H9 (cell line): ENCODE measurements around the gene BTBD7. TPM values are rescaled to one million over a fixed set of nuclear protein-coding genes. Genes with fewer than 3 reads are reported as not detected.

Experiments used
- DNase-seq: peaks from one replicate; pipeline ENCODE4 v3.0.0-alpha.2; 2017
- H2AFZ ChIP-seq: one replicate; pipeline ENCODE4 v1.6.1; 2013; ENCODE audit warnings: mild to moderate bottlenecking, low read length, control low read depth, moderate library complexity
- H2AK5ac ChIP-seq: 2 replicates; pipeline ENCODE4 v1.6.1; 2013; ENCODE audit warnings: low read length, control low read depth, mixed read lengths; ENCODE audit not compliant: insufficient read length
- H2BK120ac ChIP-seq: one replicate; pipeline ENCODE4 v1.6.1; 2013; ENCODE audit warnings: low read depth, mild to moderate bottlenecking, low read length, control low read depth, inconsistent platforms; ENCODE audit not compliant: poor library complexity, severe bottlenecking
- H2BK12ac ChIP-seq: 2 replicates; pipeline ENCODE4 v1.6.1; 2013; ENCODE audit warnings: low read length, control low read depth, mixed read lengths, low read depth; ENCODE audit not compliant: insufficient read length
- H2BK15ac ChIP-seq: 2 replicates; pipeline ENCODE4 v1.6.1; 2013; ENCODE audit warnings: low read depth, low read length, control low read depth
- H2BK20ac ChIP-seq: one replicate; pipeline ENCODE4 v1.6.1; 2013; ENCODE audit warnings: low read depth, mild to moderate bottlenecking, low read length, control low read depth, inconsistent platforms; ENCODE audit not compliant: poor library complexity, severe bottlenecking
- H2BK5ac ChIP-seq: 2 replicates; pipeline ENCODE4 v1.6.1; 2013; ENCODE audit warnings: low read length, control low read depth, mixed read lengths; ENCODE audit not compliant: insufficient read length
- H3K14ac ChIP-seq: 2 replicates; pipeline ENCODE4 v1.6.1; 2013; ENCODE audit warnings: low read length, control low read depth; ENCODE audit not compliant: insufficient read depth
- H3K18ac ChIP-seq: 2 replicates; pipeline ENCODE4 v1.6.1; 2013; ENCODE audit warnings: low read depth, mild to moderate bottlenecking, mixed read lengths, low read length, control low read depth; ENCODE audit not compliant: insufficient read length
- H3K23ac ChIP-seq: 2 replicates; pipeline ENCODE4 v1.6.1; 2013; ENCODE audit warnings: low read length, control low read depth, mixed read lengths, low read depth; ENCODE audit not compliant: insufficient read length
- H3K23me2 ChIP-seq: 2 replicates; pipeline ENCODE4 v1.6.1; 2013; ENCODE audit warnings: low read depth, mild to moderate bottlenecking, mixed read lengths, low read length, control low read depth; ENCODE audit not compliant: insufficient read length, poor library complexity, severe bottlenecking
- H3K27ac ChIP-seq: 2 replicates; pipeline ENCODE4 v1.5.1; 2013; ENCODE audit warnings: low read length, control low read depth, mixed read lengths, low read depth; ENCODE audit not compliant: insufficient read length
- H3K27me3 ChIP-seq: 2 replicates; pipeline ENCODE4 v1.6.1; 2013; ENCODE audit warnings: low read length, control low read depth, inconsistent platforms; ENCODE audit not compliant: insufficient read depth
- H3K4ac ChIP-seq: 2 replicates; pipeline ENCODE4 v1.6.1; 2013; ENCODE audit warnings: low read depth, mild to moderate bottlenecking, control low read depth, inconsistent platforms, low read length, moderate library complexity
- H3K4me1 ChIP-seq: 2 replicates; pipeline ENCODE4 v1.6.1; 2013; ENCODE audit warnings: low read length, control low read depth, inconsistent platforms; ENCODE audit not compliant: insufficient read depth
- H3K4me2 ChIP-seq: 2 replicates; pipeline ENCODE4 v1.6.1; 2013; ENCODE audit warnings: low read length, control low read depth, mixed read lengths; ENCODE audit not compliant: insufficient read length, insufficient read depth
- H3K56ac ChIP-seq: 2 replicates; pipeline ENCODE4 v1.6.1; 2013; ENCODE audit warnings: low read depth, mild to moderate bottlenecking, mixed read lengths, low read length, control low read depth; ENCODE audit not compliant: insufficient read length
- H3K79me1 ChIP-seq: 2 replicates; pipeline ENCODE4 v1.6.1; 2013; ENCODE audit warnings: low read depth, mild to moderate bottlenecking, moderate library complexity, low read length, control low read depth, inconsistent platforms; ENCODE audit not compliant: insufficient read depth, poor library complexity, severe bottlenecking
- H3K79me2 ChIP-seq: 2 replicates; pipeline ENCODE4 v1.6.1; 2013; ENCODE audit warnings: low read length, control low read depth, inconsistent platforms; ENCODE audit not compliant: insufficient read depth
- H3K9ac ChIP-seq: 2 replicates; pipeline ENCODE4 v1.6.1; 2013; ENCODE audit warnings: low read length, control low read depth, mixed read lengths; ENCODE audit not compliant: insufficient read length; ENCODE audit errors: extremely low read depth
- H3K9me3 ChIP-seq: one replicate; pipeline ENCODE4 v1.6.1; 2013; ENCODE audit warnings: low read depth, low read length, inconsistent platforms; ENCODE audit not compliant: control insufficient read depth
- H3T11ph ChIP-seq: one replicate; pipeline ENCODE4 v1.6.1; 2013; ENCODE audit warnings: mild to moderate bottlenecking, low read length, control low read depth, inconsistent platforms
- H4K20me1 ChIP-seq: one replicate; pipeline ENCODE4 v1.6.1; 2013; ENCODE audit not compliant: control insufficient read depth, insufficient read length, insufficient read depth
- H4K5ac ChIP-seq: 2 replicates; pipeline ENCODE4 v1.6.1; 2013; ENCODE audit warnings: low read depth, mild to moderate bottlenecking, mixed read lengths, low read length, control low read depth; ENCODE audit not compliant: insufficient read length
- H4K8ac ChIP-seq: replicated peaks from 2 replicates; pipeline ENCODE4 v1.6.1; 2013; ENCODE audit warnings: low read length, control low read depth, mixed read lengths, low read depth; ENCODE audit not compliant: insufficient read length
- H4K91ac ChIP-seq: 2 replicates; pipeline ENCODE4 v1.6.1; 2013; ENCODE audit warnings: low read depth, mild to moderate bottlenecking, moderate library complexity, mixed read lengths, low read length, control low read depth; ENCODE audit not compliant: insufficient read length
- H3K27ac Mint-ChIP-seq, 3 experiments: 2 replicates in 2 of 3; 3 replicates in 1 of 3; pipeline ENCODE4 v1.8.0; 2020 to 2021; ENCODE audit warnings: mixed read lengths in 3 of 3, mild to moderate bottlenecking in 1 of 3, moderate library complexity in 1 of 3
- H3K27me3 Mint-ChIP-seq: 2 replicates; pipeline ENCODE4 v1.8.0; 2021; ENCODE audit warnings: low read depth, mild to moderate bottlenecking, moderate library complexity, mixed read lengths
- H3K36me3 Mint-ChIP-seq, 3 experiments: 2 replicates in 2 of 3; 3 replicates in 1 of 3; pipeline ENCODE4 v1.8.0; 2020 to 2021; ENCODE audit warnings: low read depth in 3 of 3, mixed read lengths in 3 of 3; ENCODE audit not compliant: insufficient read depth in 1 of 3
- H3K4me1 Mint-ChIP-seq, 2 experiments: 2 replicates each; pipeline ENCODE4 v1.8.0; 2020; ENCODE audit warnings: mixed read lengths in 2 of 2
- H3K4me3 Mint-ChIP-seq, 2 experiments: 2 replicates in 1 of 2; 3 replicates in 1 of 2; pipeline ENCODE4 v1.8.0; 2020 to 2021; ENCODE audit warnings: mild to moderate bottlenecking in 2 of 2, mixed read lengths in 2 of 2, moderate library complexity in 1 of 2
- H3K9me3 Mint-ChIP-seq, 2 experiments: 2 replicates in 1 of 2; 3 replicates in 1 of 2; pipeline ENCODE4 v1.8.0; 2020; ENCODE audit warnings: mild to moderate bottlenecking in 2 of 2, mixed read lengths in 2 of 2, moderate library complexity in 1 of 2
- WGBS: extraction: QIAGEN DNeasy Blood & Tissue Kit; methylation state at CpG from one replicate; pipeline ENCODE4 v1.1.7; 2013; ENCODE audit warnings: missing lambda C conversion rate, low lambda C conversion rate, mixed read lengths; ENCODE audit not compliant: insufficient read length; ENCODE audit errors: extremely low coverage; 5-methylcytosine and 5-hydroxymethylcytosine counted together
- total RNA-seq: library from RNA; stranded (reverse); gene quantifications from 2 replicates; pipeline ENCODE4 v1.2.1, GENCODE V29; 2021
- TF ChIP-seq, protein P1 (sequence below): fragments of 200-600 bp; sonication (generic); conservative IDR thresholded peaks from 3 replicates; pipeline ENCODE4 v1.8.0; 2021; ENCODE audit warnings: antibody characterized with exemption, mild to moderate bottlenecking

Gene BTBD7
- total RNA-seq, 1 experiment from 2014 or later, result 44.1 TPM

DNA sequence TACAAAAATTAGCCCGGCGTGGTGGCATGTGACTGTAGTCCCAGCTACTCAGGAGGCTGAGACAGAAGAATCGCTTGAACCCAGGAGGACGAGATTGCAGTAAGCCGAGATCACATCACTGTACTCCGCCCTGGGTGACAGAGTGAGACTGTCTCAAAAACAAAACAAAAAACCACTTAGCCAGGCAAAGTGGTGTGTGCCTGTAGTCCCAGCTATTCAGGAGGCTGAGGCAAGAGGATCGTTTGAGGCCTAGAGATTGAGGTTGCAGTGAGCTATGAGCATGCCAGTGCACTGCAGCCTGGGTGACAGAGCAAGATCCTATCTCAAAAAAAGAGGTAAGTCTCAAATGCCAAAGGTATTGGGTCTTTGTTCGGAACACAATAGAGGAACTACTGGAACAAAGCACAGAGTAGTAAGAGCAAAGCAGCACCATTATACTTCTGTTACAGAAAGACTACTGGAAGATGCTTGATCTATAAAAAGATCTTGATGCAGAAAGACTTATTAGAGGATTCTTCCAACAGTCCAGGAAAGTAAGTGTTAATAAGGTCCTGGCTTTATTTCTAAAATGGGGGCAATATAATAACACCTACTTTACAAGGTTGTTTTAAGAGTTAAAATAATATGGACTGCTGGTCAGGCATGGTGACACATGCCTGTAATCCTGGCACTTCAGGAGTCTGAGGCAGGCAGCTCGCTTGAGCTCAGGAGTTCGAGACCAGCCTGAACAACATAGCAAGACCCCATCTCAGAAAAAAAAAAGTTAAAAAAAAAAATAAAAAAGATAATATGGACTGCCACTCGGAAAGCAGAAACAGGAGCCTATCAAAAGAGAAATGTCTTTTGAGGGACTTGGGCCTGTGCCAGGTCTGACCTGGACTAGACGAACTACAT lies 29.9 kb downstream of the BTBD7 start:
- no peak overlapping the region for H4K5ac ChIP-seq
- H3K4me2 ChIP-seq, result no peak overlapping the region
- Mint-ChIP-seq H3K36me3 (no peaks in the 10 kb centered on the region; a peak in 1 of 7 replicates), H3K27me3 (no peaks in the 10 kb centered on the region), H3K4me3 (no peak overlapping the region), H3K27ac (peak overlapping the region in 2 of 3 experiments; percentile 44 to 77; a peak in 4 of 7 replicates), H3K4me1 (peaks cover 52 to 54% of the 10 kb centered on the region in 2 experiments), H3K9me3 (no peaks in the 10 kb centered on the region)
- H3K27me3 ChIP-seq, result no peaks in the 10 kb centered on the region
- H3K27ac ChIP-seq, result no peak overlapping the region
- no peak overlapping the region for H3T11ph ChIP-seq
- no peak overlapping the region for H2BK15ac ChIP-seq
- no peak overlapping the region for H3K23ac ChIP-seq
- H2BK5ac ChIP-seq, result no peak overlapping the region
- H2BK120ac ChIP-seq, result no peak overlapping the region
- WGBS, result no CpG with 5 or more reads among the region's 12 CpGs
- DNase-seq, result no peak
- no peaks in the 10 kb centered on the region for H3K23me2 ChIP-seq
- peaks cover 2% of the 10 kb centered on the region for H3K79me1 ChIP-seq
- H2AFZ ChIP-seq, result no peak overlapping the region
- H4K20me1 ChIP-seq, result no peaks in the 10 kb centered on the region
- H4K91ac ChIP-seq, result no peak overlapping the region
- no peak overlapping the region for H3K4ac ChIP-seq
- no peak overlapping the region for H3K18ac ChIP-seq
- H3K79me2 ChIP-seq, result no peaks in the 10 kb centered on the region; the same call in 1 of the 2 replicates
- H3K14ac ChIP-seq, result no peak overlapping the region
- TF ChIP-seq, protein P1, sequence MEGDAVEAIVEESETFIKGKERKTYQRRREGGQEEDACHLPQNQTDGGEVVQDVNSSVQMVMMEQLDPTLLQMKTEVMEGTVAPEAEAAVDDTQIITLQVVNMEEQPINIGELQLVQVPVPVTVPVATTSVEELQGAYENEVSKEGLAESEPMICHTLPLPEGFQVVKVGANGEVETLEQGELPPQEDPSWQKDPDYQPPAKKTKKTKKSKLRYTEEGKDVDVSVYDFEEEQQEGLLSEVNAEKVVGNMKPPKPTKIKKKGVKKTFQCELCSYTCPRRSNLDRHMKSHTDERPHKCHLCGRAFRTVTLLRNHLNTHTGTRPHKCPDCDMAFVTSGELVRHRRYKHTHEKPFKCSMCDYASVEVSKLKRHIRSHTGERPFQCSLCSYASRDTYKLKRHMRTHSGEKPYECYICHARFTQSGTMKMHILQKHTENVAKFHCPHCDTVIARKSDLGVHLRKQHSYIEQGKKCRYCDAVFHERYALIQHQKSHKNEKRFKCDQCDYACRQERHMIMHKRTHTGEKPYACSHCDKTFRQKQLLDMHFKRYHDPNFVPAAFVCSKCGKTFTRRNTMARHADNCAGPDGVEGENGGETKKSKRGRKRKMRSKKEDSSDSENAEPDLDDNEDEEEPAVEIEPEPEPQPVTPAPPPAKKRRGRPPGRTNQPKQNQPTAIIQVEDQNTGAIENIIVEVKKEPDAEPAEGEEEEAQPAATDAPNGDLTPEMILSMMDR, result no peak
- H3K4me1 ChIP-seq, result peaks cover 10% of the 10 kb centered on the region
- no peaks in the 10 kb centered on the region for H3K9me3 ChIP-seq
- H2BK20ac ChIP-seq, result no peak overlapping the region
- no peak overlapping the region for H4K8ac ChIP-seq
- H2BK12ac ChIP-seq, result no peak overlapping the region
- no peak overlapping the region for H3K56ac ChIP-seq
- H2AK5ac ChIP-seq, result no peak overlapping the region
- H3K9ac ChIP-seq, result no peak overlapping the region
